Retinal pigment epithelial cell (primary cell): ENCODE measurements around the gene ITGA2B.
"Not testable (repeated sequence)": the region's sequence is repeated elsewhere in the genome, so short reads cannot be mapped to it uniquely, and the experiment has no call there.

ENCODE experiments used
- DNase-seq: peaks from one replicate; pipeline ENCODE4 v3.0.0-alpha.2; 2010; ENCODE audit warnings: low read depth
- H3K4me3 ChIP-seq: 2 replicates; pipeline ENCODE4 v1.5.1; 2011; ENCODE audit warnings: mild to moderate bottlenecking, low read length, control low read depth, moderate library complexity
- TF ChIP-seq, protein P1 (sequence below): conservative IDR thresholded peaks from 2 replicates; pipeline ENCODE4 v1.5.1; 2011; ENCODE audit warnings: low read depth, low read length, control low read depth, inconsistent platforms

ITGA2B gene

DNA sequence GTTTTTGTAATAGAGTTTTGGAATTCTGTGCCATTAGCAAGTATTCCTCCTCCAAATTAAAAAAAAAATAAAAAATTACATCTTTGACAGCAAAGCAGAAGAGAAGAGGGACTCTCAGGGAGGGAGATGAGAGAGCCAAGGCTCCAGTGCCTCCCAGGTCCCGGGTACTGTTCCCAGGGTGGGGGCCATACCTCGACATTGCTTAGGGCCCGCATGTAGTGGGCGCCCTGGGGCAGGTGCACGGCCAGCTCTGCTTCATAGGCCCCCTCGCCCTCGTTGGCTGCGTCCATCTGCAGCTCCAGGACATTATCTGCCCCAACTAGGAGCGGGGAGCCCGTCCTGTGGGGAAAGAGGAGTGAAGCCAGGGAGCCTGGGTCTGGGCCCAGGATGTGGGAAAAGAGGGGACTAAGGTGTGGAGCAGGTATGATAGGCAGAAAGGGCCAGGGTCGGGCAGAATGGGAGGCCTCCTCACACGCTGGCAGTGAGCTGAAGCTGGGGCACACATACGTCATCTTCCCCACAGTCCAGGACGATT, 11.2 kb downstream of the ITGA2B start:
- TF ChIP-seq, protein P1, sequence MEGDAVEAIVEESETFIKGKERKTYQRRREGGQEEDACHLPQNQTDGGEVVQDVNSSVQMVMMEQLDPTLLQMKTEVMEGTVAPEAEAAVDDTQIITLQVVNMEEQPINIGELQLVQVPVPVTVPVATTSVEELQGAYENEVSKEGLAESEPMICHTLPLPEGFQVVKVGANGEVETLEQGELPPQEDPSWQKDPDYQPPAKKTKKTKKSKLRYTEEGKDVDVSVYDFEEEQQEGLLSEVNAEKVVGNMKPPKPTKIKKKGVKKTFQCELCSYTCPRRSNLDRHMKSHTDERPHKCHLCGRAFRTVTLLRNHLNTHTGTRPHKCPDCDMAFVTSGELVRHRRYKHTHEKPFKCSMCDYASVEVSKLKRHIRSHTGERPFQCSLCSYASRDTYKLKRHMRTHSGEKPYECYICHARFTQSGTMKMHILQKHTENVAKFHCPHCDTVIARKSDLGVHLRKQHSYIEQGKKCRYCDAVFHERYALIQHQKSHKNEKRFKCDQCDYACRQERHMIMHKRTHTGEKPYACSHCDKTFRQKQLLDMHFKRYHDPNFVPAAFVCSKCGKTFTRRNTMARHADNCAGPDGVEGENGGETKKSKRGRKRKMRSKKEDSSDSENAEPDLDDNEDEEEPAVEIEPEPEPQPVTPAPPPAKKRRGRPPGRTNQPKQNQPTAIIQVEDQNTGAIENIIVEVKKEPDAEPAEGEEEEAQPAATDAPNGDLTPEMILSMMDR, result no peak
- no peak for DNase-seq
- H3K4me3 ChIP-seq, result no peak overlapping the region

- H3K4me3 ChIP-seq, result no peak overlapping the region
- no peak for DNase-seq
- TF ChIP-seq, protein P1, result no peak
Observed at GRCh38 chr17:44376779-44377178, 12.7 kb downstream of the ITGA2B start.

GRCh38 chr17:44376124-44376523, 13.3 kb downstream of the ITGA2B start:
- no peak for DNase-seq
- TF ChIP-seq, protein P1, result peak; percentile 67
- H3K4me3 ChIP-seq, result no peak overlapping the region

- TF ChIP-seq, protein P1, result no peak
- H3K4me3 ChIP-seq, result no peak overlapping the region
- no peak for DNase-seq
Observed at GRCh38 chr17:44375196-44376017, 14.0 kb downstream of the ITGA2B start.

DNA sequence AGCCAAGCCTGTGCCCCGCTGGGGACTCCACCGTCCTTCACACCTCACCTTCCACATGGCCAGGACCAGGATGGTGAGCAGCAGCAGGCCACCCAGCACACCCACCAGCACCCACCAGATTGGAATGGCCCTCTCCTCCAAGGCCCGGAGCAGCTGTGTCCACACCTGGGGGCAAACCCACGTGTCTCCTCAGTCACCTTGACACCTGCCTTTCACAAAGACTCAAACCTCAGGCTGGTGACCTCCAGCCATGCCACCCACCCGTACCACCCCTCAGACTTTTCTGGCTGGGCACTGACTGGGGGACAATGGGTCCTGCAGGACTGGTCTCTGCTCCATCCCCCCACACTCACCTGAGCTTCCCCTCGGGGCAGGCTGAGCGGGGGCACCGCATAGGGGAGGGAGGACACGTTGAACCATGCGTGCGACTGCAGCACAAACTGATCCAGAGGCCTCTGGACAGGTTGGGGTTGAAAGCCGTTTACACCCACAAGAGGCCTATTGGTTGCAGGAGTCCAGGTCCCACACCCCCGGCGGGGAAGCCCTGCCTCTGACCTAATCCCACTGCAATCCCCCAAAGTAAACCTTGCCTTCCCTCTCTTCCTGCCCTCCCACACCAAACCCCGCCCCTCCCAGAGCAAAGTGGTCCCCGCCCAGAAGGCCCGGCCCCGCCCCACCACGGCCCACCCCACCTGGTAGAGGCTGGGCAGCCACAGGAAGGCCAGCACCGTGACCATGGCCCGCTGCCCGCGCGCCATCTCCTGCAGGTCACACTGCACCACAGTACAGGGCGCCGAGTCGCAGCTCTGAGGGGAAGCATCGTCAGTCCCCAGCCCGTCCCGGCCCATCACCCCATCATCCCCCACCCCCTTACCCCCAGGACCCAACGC, 14.9 kb downstream of the ITGA2B start:
- H3K4me3 ChIP-seq, result no peak overlapping the region
- no peak for DNase-seq
- TF ChIP-seq, protein P1, result no peak

GRCh38 chr17:44372036-44372435, 17.4 kb downstream of the ITGA2B start:
- DNase-seq, result no peak
- TF ChIP-seq, protein P1, result no peak
- H3K4me3 ChIP-seq, result no peak overlapping the region

GRCh38 chr17:44369414-44370023, 19.9 kb downstream of the ITGA2B start:
- not testable (repeated sequence) for DNase-seq, H3K4me3 ChIP-seq

DNA sequence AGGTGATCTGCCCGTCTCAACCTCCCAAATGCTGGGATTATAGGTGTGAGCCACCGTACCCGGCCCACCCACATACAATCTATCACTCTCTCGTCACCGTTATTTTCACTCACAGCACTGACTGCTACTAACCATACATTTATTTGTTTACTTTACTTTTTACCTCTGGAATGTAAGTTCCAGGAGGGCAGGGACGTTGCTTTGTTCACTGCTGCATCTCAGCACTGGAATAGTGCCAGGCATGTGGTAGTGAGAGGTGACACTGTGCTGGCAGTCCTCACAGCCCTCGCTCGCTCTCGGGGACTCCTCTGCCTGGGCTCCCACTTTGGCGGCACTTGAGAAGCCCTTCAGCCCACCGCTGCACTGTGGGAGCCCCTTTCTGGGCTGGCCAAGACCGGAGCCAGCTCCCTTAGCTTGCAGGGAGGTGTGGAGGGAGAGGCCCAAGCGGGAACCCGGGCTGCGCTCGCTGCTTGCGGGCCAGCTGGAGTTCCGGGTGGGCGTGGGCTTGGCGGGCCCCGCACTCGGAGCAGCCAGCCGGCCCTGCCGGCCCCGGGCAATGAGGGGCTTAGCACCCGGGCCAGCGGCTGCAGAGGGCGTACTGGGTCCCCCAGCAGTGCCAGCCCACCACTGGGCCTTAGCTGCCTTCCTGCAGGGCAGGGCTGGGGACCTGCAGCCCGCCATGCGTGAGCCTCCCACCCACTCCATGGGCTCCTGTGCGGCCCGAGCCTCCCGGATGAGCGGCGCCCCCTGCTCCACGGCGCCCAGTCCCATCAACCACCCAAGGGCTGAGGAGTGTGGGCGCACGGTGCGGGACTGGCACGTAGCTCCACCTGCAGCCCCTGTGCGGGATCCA, 20.8 kb downstream of the ITGA2B start:
- DNase-seq, H3K4me3 ChIP-seq: not testable (repeated sequence)
